HEK293 (cell line): ENCODE measurements around the gene NUDT22.
A peak's percentile ranks its signal among the peaks of the same experiment; 100 is the strongest.

Experiments used
- CTCF ChIA-PET: fragments of 350-600 bp; formaldehyde crosslinking; extraction: SDS; loops from one replicate; lab custom pipeline; 2021; ENCODE audit warnings: antibody characterized with exemption; lab: Yijun Ruan, JAX
- POLR2A ChIA-PET: fragments of 300-600 bp; formaldehyde crosslinking; extraction: SDS; loops from one replicate; lab custom pipeline; 2020; ENCODE audit warnings: antibody characterized with exemption, inconsistent platforms; lab: Yijun Ruan, JAX
- H3K27ac ChIP-seq: fragments of 200-500 bp; sonication (Bioruptor generic); 2 replicates; pipeline ENCODE4 v1.5.1; 2014; ENCODE audit warnings: low read depth, low read length, control low read depth, inconsistent platforms; ENCODE audit errors: extremely low read depth
- H3K36me3 ChIP-seq, 2 experiments: fragments of 200-500 bp in 1 of 2; sonication (Bioruptor generic) in 1 of 2; 1 replicate in 1 of 2; 2 replicates in 1 of 2; pipeline ENCODE4 v1.5.1; 2014 to 2017; ENCODE audit warnings: inconsistent platforms in 2 of 2, low read length in 2 of 2; ENCODE audit not compliant: control insufficient read depth in 2 of 2, insufficient read depth in 1 of 2
- H3K4me1 ChIP-seq: fragments of 200-500 bp; sonication (Bioruptor generic); 2 replicates; pipeline ENCODE4 v1.5.1; 2014; ENCODE audit warnings: mild to moderate bottlenecking, low read length, inconsistent platforms; ENCODE audit not compliant: control insufficient read depth, insufficient read depth
- H3K4me3 ChIP-seq: 2 replicates; pipeline ENCODE4 v1.5.1; 2011; ENCODE audit warnings: low read depth, mild to moderate bottlenecking, control low read depth, low read length, moderate library complexity
- H3K9me3 ChIP-seq: fragments of 200-500 bp; sonication (Bioruptor generic); 2 replicates; pipeline ENCODE4 v1.5.1; 2014; ENCODE audit warnings: low read depth, low read length, inconsistent platforms; ENCODE audit not compliant: control insufficient read depth, insufficient read depth
- MEIS1 ChIP-seq: sonication (generic); formaldehyde crosslinking; IDR thresholded peaks from 2 replicates; pipeline ENCODE4 v1.8.1; 2022; ENCODE audit warnings: missing genetic modification reagents, mild to moderate bottlenecking, borderline replicate concordance
- ZBTB10 ChIP-seq: fragments of 450-650 bp; formaldehyde crosslinking; IDR thresholded peaks from 2 replicates; pipeline ENCODE4 v1.5.1; 2016; ENCODE audit warnings: missing biosample characterization, missing genetic modification characterization
- ZBTB26 ChIP-seq: fragments of 450-650 bp; formaldehyde crosslinking; optimal IDR thresholded peaks from 2 replicates; pipeline ENCODE3; 2016; ENCODE audit warnings: missing biosample characterization, mild to moderate bottlenecking, missing genetic modification characterization
- ZBTB49 ChIP-seq: fragments of 450-650 bp; formaldehyde crosslinking; IDR thresholded peaks from 2 replicates; pipeline ENCODE4 v1.5.1; 2016; ENCODE audit warnings: missing biosample characterization, missing genetic modification characterization, low read depth
- ZFP3 ChIP-seq: fragments of 450-650 bp; formaldehyde crosslinking; IDR thresholded peaks from 2 replicates; pipeline ENCODE4 v1.5.1; 2016; ENCODE audit warnings: low read depth, missing biosample characterization, missing genetic modification characterization
- ZFP41 ChIP-seq: fragments of 450-650 bp; formaldehyde crosslinking; IDR thresholded peaks from 2 replicates; pipeline ENCODE4 v1.5.1; 2016; ENCODE audit warnings: missing biosample characterization, missing genetic modification characterization, borderline replicate concordance
- ZNF121 ChIP-seq: fragments of 450-650 bp; formaldehyde crosslinking; IDR thresholded peaks from 2 replicates; pipeline ENCODE4 v1.5.1; 2016; ENCODE audit warnings: missing biosample characterization, missing genetic modification characterization
- ZNF157 ChIP-seq: fragments of 450-650 bp; formaldehyde crosslinking; IDR thresholded peaks from 2 replicates; pipeline ENCODE4 v1.5.1; 2016; ENCODE audit warnings: missing biosample characterization, missing genetic modification characterization
- ZNF302 ChIP-seq: fragments of 450-650 bp; formaldehyde crosslinking; IDR thresholded peaks from 2 replicates; pipeline ENCODE4 v1.5.1; 2016; ENCODE audit warnings: missing biosample characterization, missing genetic modification characterization, low read depth
- ZNF362 ChIP-seq: fragments of 450-650 bp; formaldehyde crosslinking; IDR thresholded peaks from 2 replicates; pipeline ENCODE4 v1.5.1; 2016; ENCODE audit warnings: missing biosample characterization, missing genetic modification characterization
- ZNF394 ChIP-seq: fragments of 450-650 bp; formaldehyde crosslinking; IDR thresholded peaks from 2 replicates; pipeline ENCODE4 v1.5.1; 2016; ENCODE audit warnings: missing biosample characterization, missing genetic modification characterization, mild to moderate bottlenecking, moderate library complexity, borderline replicate concordance
- ZNF416 ChIP-seq: fragments of 450-650 bp; formaldehyde crosslinking; IDR thresholded peaks from 2 replicates; pipeline ENCODE4 v1.5.1; 2016; ENCODE audit warnings: missing biosample characterization, missing genetic modification characterization
- ZNF626 ChIP-seq: fragments of 450-650 bp; sonication (Bioruptor Pico); formaldehyde crosslinking; IDR thresholded peaks from 2 replicates; pipeline ENCODE4 v1.5.1; 2018; ENCODE audit warnings: missing biosample characterization, missing genetic modification characterization, inconsistent platforms
- ZNF658 ChIP-seq: fragments of 450-650 bp; formaldehyde crosslinking; IDR thresholded peaks from 2 replicates; pipeline ENCODE4; 2016; ENCODE audit warnings: missing biosample characterization, missing genetic modification characterization
- ZNF660 ChIP-seq: fragments of 450-650 bp; IDR thresholded peaks from 2 replicates; pipeline ENCODE4 v1.5.1; 2018; ENCODE audit warnings: missing biosample characterization, mild to moderate bottlenecking, missing genetic modification characterization
- ZSCAN4 ChIP-seq: fragments of 450-650 bp; formaldehyde crosslinking; IDR thresholded peaks from 2 replicates; pipeline ENCODE4 v1.5.1; 2017; ENCODE audit warnings: missing biosample characterization, missing genetic modification characterization

NUDT22 gene

GRCh38 chr11:64192434-64192833 is 33.6 kb upstream of the NUDT22 start:
- H3K27ac ChIP-seq: no peak overlapping the region
- POLR2A ChIA-PET: no interaction called here
- H3K9me3 ChIP-seq: no peaks in the 10 kb centered on the region
- TF ChIP-seq ZNF362 (tag by site-specific recombination): no peak
- TF ChIP-seq ZNF626: no peak
- TF ChIP-seq ZNF157: no peak
- no peak for TF ChIP-seq ZFP3 (tag by site-specific recombination)
- CTCF ChIA-PET: interaction anchor here (0.9 to 1.4 kb wide), 3 partner anchors 12 to 164 kb away, joined by 3 to 4 read pairs (median 4); partner anchors contain the start of gene PLCB3
- H3K4me3 ChIP-seq: no peak overlapping the region
- H3K36me3 ChIP-seq: peaks cover 29 to 80% of the 10 kb centered on the region in 2 experiments
- peaks cover 3% of the 10 kb centered on the region; the same call in 1 of the 2 replicates for H3K4me1 ChIP-seq

GRCh38 chr11:64196626-64197025 is 29.4 kb upstream of the NUDT22 start:
- Histone ChIP-seq H3K9me3 (no peaks in the 10 kb centered on the region), H3K4me1 (no peaks in the 10 kb centered on the region), H3K27ac (no peak overlapping the region), H3K4me3 (no peak overlapping the region), H3K36me3 (peaks cover 45 to 93% of the 10 kb centered on the region in 2 experiments)
- POLR2A ChIA-PET: interaction anchor here (1.0 to 3.1 kb wide), 5 partner anchors 8 to 30 kb away, joined by 3 to 14 read pairs (median 3); partner anchors contain the start of genes NUDT22, STIP1 and TRPT1
- CTCF ChIA-PET: interaction anchor here (0.6 to 2.1 kb wide), 2 partner anchors 8 to 279 kb away, joined by 3 to 16 read pairs; no protein-coding TSS in a partner anchor
- no peak for TF ChIP-seq ZBTB49 (tag by site-specific recombination)

GRCh38 chr11:64198511-64198910 is 27.6 kb upstream of the NUDT22 start:
- Histone ChIP-seq H3K4me3 (no peak overlapping the region), H3K36me3 (peaks cover 42 to 94% of the 10 kb centered on the region in 2 experiments), H3K4me1 (no peaks in the 10 kb centered on the region), H3K27ac (no peak overlapping the region), H3K9me3 (no peaks in the 10 kb centered on the region)
- ChIA-PET POLR2A (interaction anchor here (3.1 kb wide), 1 partner anchor 13 kb away, joined by 14 read pairs; the partner anchor contains the start of gene STIP1), CTCF (interaction anchor here (0.6 to 0.7 kb wide), 2 partner anchors 24 to 1777 kb away, joined by 3 to 4 read pairs; no protein-coding TSS in a partner anchor)
- TF ChIP-seq ZFP41: no peak
- TF ChIP-seq ZNF416 (tag by site-specific recombination): no peak
- no peak for TF ChIP-seq ZNF658
- no peak for TF ChIP-seq ZNF394
- no peak for TF ChIP-seq ZNF302
- TF ChIP-seq ZNF660: no peak
- 0 out of 2 replicates have a peak, but pooled peaks have one; percentile 28 for TF ChIP-seq ZNF121

GRCh38 chr11:64201543-64201942 is 24.5 kb upstream of the NUDT22 start:
- H3K27ac ChIP-seq: no peak overlapping the region
- no peak for TF ChIP-seq ZBTB10 (tag by site-specific recombination)
- no peak for TF ChIP-seq MEIS1 (CRISPR knock-in tag)
- no peak for TF ChIP-seq ZBTB26
- no peak for TF ChIP-seq ZSCAN4 (tag by site-specific recombination)

More at GRCh38 chr11:64201543-64201942, 24.5 kb upstream of the NUDT22 start:
- ChIA-PET CTCF (interaction anchor here (0.6 to 1.4 kb wide), 3 partner anchors 13 to 175 kb away, joined by 3 to 4 read pairs (median 4); no protein-coding TSS in a partner anchor), POLR2A (interaction anchor here (0.6 to 2.3 kb wide), 3 partner anchors 10 to 21 kb away, joined by 3 to 13 read pairs (median 6); partner anchors contain the start of gene STIP1)
- H3K4me1 ChIP-seq: 0 out of 2 replicates have a peak, but pooled peaks cover 8% of the 10 kb centered on the region
- no peaks in the 10 kb centered on the region for H3K9me3 ChIP-seq
- no peak overlapping the region for H3K4me3 ChIP-seq
- peaks cover 19 to 92% of the 10 kb centered on the region in 2 experiments; a peak in 2 of 3 replicates for H3K36me3 ChIP-seq
